ENCODE results near the gene STAP2.

The STAP2 gene

GRCh38 chr19:4366666-4367335 lies 28.2 kb upstream of the STAP2 start:
- Histone ChIP-seq H3K36me3 (replicated peaks) (peaks cover 45% of the 10 kb centered on the region), H3K27me3 (ENCODE audit: low read depth) (no peaks in the 10 kb centered on the region), H3K4me3 (no peak overlapping the region), H3K9me3 (no peaks in the 10 kb centered on the region), H3K4me1 (no peaks in the 10 kb centered on the region)
- in situ Hi-C loops (cut with MboI; ENCODE audit: low sequenced_read_pairs) = no loop called here
- no peak for DNase-seq (ENCODE audit: low spot score in 2 of 2)

GRCh38 chr19:4365791-4366665 lies 27.4 kb upstream of the STAP2 start:
- Histone ChIP-seq H3K9me3 (no peaks in the 10 kb centered on the region), H3K4me3 (no peak overlapping the region), H3K36me3 (replicated peaks) (peaks cover 45% of the 10 kb centered on the region), H3K4me1 (no peaks in the 10 kb centered on the region), H3K27me3 (ENCODE audit: low read depth) (no peaks in the 10 kb centered on the region)
- no peak for DNase-seq (ENCODE audit: low spot score in 2 of 2)
- in situ Hi-C loops (cut with MboI; ENCODE audit: low sequenced_read_pairs) = no loop called here

GRCh38 chr19:4365341-4365740 lies 26.7 kb upstream of the STAP2 start:
- H3K27me3 ChIP-seq (ENCODE audit: low read depth) = no peaks in the 10 kb centered on the region
- H3K9me3 ChIP-seq = no peaks in the 10 kb centered on the region
- peaks cover 47% of the 10 kb centered on the region for H3K36me3 ChIP-seq (replicated peaks)
- in situ Hi-C loops (cut with MboI; ENCODE audit: low sequenced_read_pairs) = no loop called here
- H3K4me1 ChIP-seq = no peaks in the 10 kb centered on the region
- DNase-seq (ENCODE audit: low spot score in 2 of 2) = no peak
- H3K4me3 ChIP-seq = no peak overlapping the region

GRCh38 chr19:4363571-4364304 lies 25.1 kb upstream of the STAP2 start:
- peaks cover 62% of the 10 kb centered on the region for H3K36me3 ChIP-seq (replicated peaks)
- no peaks in the 10 kb centered on the region for H3K9me3 ChIP-seq
- no peaks in the 10 kb centered on the region for H3K4me1 ChIP-seq
- no peaks in the 10 kb centered on the region for H3K27me3 ChIP-seq (ENCODE audit: low read depth)
- in situ Hi-C loops (cut with MboI; ENCODE audit: low sequenced_read_pairs) = no loop called here
- H3K4me3 ChIP-seq = no peak overlapping the region
- DNase-seq (ENCODE audit: low spot score in 2 of 2) = no peak

- no peaks in the 10 kb centered on the region for H3K27me3 ChIP-seq (ENCODE audit: low read depth)
- in situ Hi-C loops (cut with MboI; ENCODE audit: low sequenced_read_pairs) = no loop called here
- H3K4me1 ChIP-seq = no peaks in the 10 kb centered on the region
Observed at GRCh38 chr19:4362831-4363545, 24.4 kb upstream of the STAP2 start.

GRCh38 chr19:4362101-4362828 lies 23.6 kb upstream of the STAP2 start:
- no peak overlapping the region for H3K4me3 ChIP-seq
- H3K27me3 ChIP-seq (ENCODE audit: low read depth) = no peaks in the 10 kb centered on the region
- no peak for DNase-seq (ENCODE audit: low spot score in 2 of 2)
- in situ Hi-C loops (cut with MboI; ENCODE audit: low sequenced_read_pairs) = no loop called here
- H3K9me3 ChIP-seq = no peaks in the 10 kb centered on the region
- no peaks in the 10 kb centered on the region for H3K4me1 ChIP-seq
- peaks cover 67% of the 10 kb centered on the region for H3K36me3 ChIP-seq (replicated peaks)

More at GRCh38 chr19:4362831-4363545, 24.4 kb upstream of the STAP2 start:
- Histone ChIP-seq H3K4me3 (no peak overlapping the region), H3K9me3 (no peaks in the 10 kb centered on the region), H3K36me3 (replicated peaks) (peaks cover 69% of the 10 kb centered on the region)
- DNase-seq (ENCODE audit: low spot score in 2 of 2) = no peak

- in situ Hi-C loops (cut with MboI; ENCODE audit: low sequenced_read_pairs) = no loop called here
- DNase-seq (ENCODE audit: low spot score in 2 of 2) = no peak
- H3K9me3 ChIP-seq = no peaks in the 10 kb centered on the region
- H3K4me1 ChIP-seq = no peaks in the 10 kb centered on the region
- H3K36me3 ChIP-seq (replicated peaks) = peaks cover 67% of the 10 kb centered on the region
- H3K4me3 ChIP-seq = no peak overlapping the region
- no peaks in the 10 kb centered on the region for H3K27me3 ChIP-seq (ENCODE audit: low read depth)
Observed at GRCh38 chr19:4361152-4362046, 22.8 kb upstream of the STAP2 start.

- H3K4me1 ChIP-seq = no peaks in the 10 kb centered on the region
- no peaks in the 10 kb centered on the region for H3K9me3 ChIP-seq
- no peaks in the 10 kb centered on the region for H3K27me3 ChIP-seq (ENCODE audit: low read depth)
- in situ Hi-C loops (cut with MboI; ENCODE audit: low sequenced_read_pairs) = no loop called here
- H3K4me3 ChIP-seq = no peak overlapping the region
- peak in 1 of 2 experiments; percentile 31 for DNase-seq (ENCODE audit: low spot score in 2 of 2)
- H3K36me3 ChIP-seq (replicated peaks) = peaks cover 60% of the 10 kb centered on the region
Observed at GRCh38 chr19:4360641-4361151, 22.1 kb upstream of the STAP2 start.

- no peaks in the 10 kb centered on the region for H3K4me1 ChIP-seq
- H3K4me3 ChIP-seq = no peak overlapping the region
- no peaks in the 10 kb centered on the region for H3K9me3 ChIP-seq
- no peaks in the 10 kb centered on the region for H3K27me3 ChIP-seq (ENCODE audit: low read depth)
- no peak for DNase-seq (ENCODE audit: low spot score in 2 of 2)
- H3K36me3 ChIP-seq (replicated peaks) = peaks cover 54% of the 10 kb centered on the region
- in situ Hi-C loops (cut with MboI; ENCODE audit: low sequenced_read_pairs) = no loop called here
Observed at GRCh38 chr19:4360081-4360569, 21.5 kb upstream of the STAP2 start.

- H3K4me3 ChIP-seq = no peak overlapping the region
- no peaks in the 10 kb centered on the region for H3K9me3 ChIP-seq
- DNase-seq (ENCODE audit: low spot score in 2 of 2) = no peak
- peaks cover 53% of the 10 kb centered on the region for H3K36me3 ChIP-seq (replicated peaks)
- H3K27me3 ChIP-seq (ENCODE audit: low read depth) = no peaks in the 10 kb centered on the region
- no peaks in the 10 kb centered on the region for H3K4me1 ChIP-seq
- in situ Hi-C loops (cut with MboI; ENCODE audit: low sequenced_read_pairs) = no loop called here
Observed at GRCh38 chr19:4359627-4360000, 21.0 kb upstream of the STAP2 start.

GRCh38 chr19:4358709-4359626 lies 20.3 kb upstream of the STAP2 start:
- H3K36me3 ChIP-seq (replicated peaks) = peaks cover 51% of the 10 kb centered on the region
- DNase-seq (ENCODE audit: low spot score in 2 of 2) = no peak
- no peaks in the 10 kb centered on the region for H3K9me3 ChIP-seq
- no peak overlapping the region for H3K4me3 ChIP-seq
- in situ Hi-C loops (cut with MboI; ENCODE audit: low sequenced_read_pairs) = no loop called here
- H3K27me3 ChIP-seq (ENCODE audit: low read depth) = no peaks in the 10 kb centered on the region
- no peaks in the 10 kb centered on the region for H3K4me1 ChIP-seq
